ENCODE results near the gene HDGFL3. TPM values are rescaled to one million over a fixed set of nuclear protein-coding genes. Genes with fewer than 3 reads are reported as not detected.

HDGFL3 gene
- total and polyA plus RNA-seq, 2 experiments from 2014 or later = 68.6 to 135 TPM

GRCh38 chr15:83215306-83215705, 7.7 kb upstream of the HDGFL3 start:
- no peak for TF ChIP-seq EZH2 (IDR thresholded peaks at IDR 0.05; ENCODE audit: low read depth, unreplicated experiment)
- no peak for TF ChIP-seq POLR2AphosphoS5 (IDR thresholded peaks at IDR 0.05; ENCODE audit: low read depth)
- no peak for TF ChIP-seq REST (IDR thresholded peaks at IDR 0.05; ENCODE audit: unreplicated experiment)
- TF ChIP-seq JUNB (IDR thresholded peaks at IDR 0.05; ENCODE audit: unreplicated experiment) = no peak
- TF ChIP-seq ZNF114 (CRISPR knock-in tag; IDR thresholded peaks at IDR 0.05) = no peak
- no peak for TF ChIP-seq STAT1 (IDR thresholded peaks at IDR 0.05; ENCODE audit: unreplicated experiment)
- TF ChIP-seq ZNF462 (CRISPR knock-in tag; IDR thresholded peaks at IDR 0.05) = no peak
- TF ChIP-seq NANOG (IDR thresholded peaks at IDR 0.05; ENCODE audit: borderline replicate concordance) = no peak
- no peak for TF ChIP-seq CREB1 (CRISPR knock-in tag; IDR thresholded peaks at IDR 0.05; ENCODE audit: low read depth)
- Mint-ChIP-seq H3K4me1 (no peaks in the 10 kb centered on the region), H3K36me3 (ENCODE audit: low read depth) (peaks cover 21% of the 10 kb centered on the region; the same call in 2 of the 3 replicates), H3K27ac (no peak overlapping the region), H3K27me3 (ENCODE audit: insufficient read depth, low read depth, poor library complexity) (no peaks in the 10 kb centered on the region), H3K9me3 (peaks cover 37% of the 10 kb centered on the region), H3K4me3 (no peak overlapping the region)
- no peak overlapping the region for H3K4me3 ChIP-seq
- DNase-seq (ENCODE audit: low spot score) (no peak), ATAC-seq (no peak)
- no peak overlapping the region for H3K27ac ChIP-seq (ENCODE audit: low read depth)
- no peak overlapping the region for H3K4me2 ChIP-seq
- H3K79me2 ChIP-seq (replicated peaks; ENCODE audit: insufficient read depth) = no peaks in the 10 kb centered on the region
- no peaks in the 10 kb centered on the region for H3K27me3 ChIP-seq (ENCODE audit: insufficient read depth)
- no peaks in the 10 kb centered on the region for H3K4me1 ChIP-seq (ENCODE audit: insufficient read depth)
- no peaks in the 10 kb centered on the region for H4K20me1 ChIP-seq (replicated peaks; ENCODE audit: insufficient read depth)
- no peaks in the 10 kb centered on the region for H3F3A ChIP-seq (replicated peaks; ENCODE audit: low read depth)
- no peaks in the 10 kb centered on the region for H3K36me3 ChIP-seq (ENCODE audit: insufficient read depth)
- H3K9me2 ChIP-seq (ENCODE audit: insufficient read depth) = 0 out of 2 replicates have a peak, but pooled peaks cover 3% of the 10 kb centered on the region
- no peak overlapping the region for H2AFZ ChIP-seq
